Progenitor cell of endocrine pancreas (in vitro differentiated cells): ENCODE data around the gene ECI1. TPM values are rescaled to one million over a fixed set of nuclear protein-coding genes. Genes with fewer than 3 reads are reported as not detected.

ENCODE experiments used
- DNase-seq: peaks from one replicate; pipeline ENCODE4 v3.0.0; 2021; ENCODE audit warnings: low spot score; ENCODE audit not compliant: unreplicated experiment
- H3K27ac Mint-ChIP-seq: 2 replicates; pipeline ENCODE4 v1.8.0; 2021; ENCODE audit warnings: mild to moderate bottlenecking, moderate library complexity, mixed read lengths
- H3K27me3 Mint-ChIP-seq: 2 replicates; pipeline ENCODE4 v1.8.0; 2021; ENCODE audit warnings: mixed read lengths
- H3K36me3 Mint-ChIP-seq: 2 replicates; pipeline ENCODE4 v1.8.0; 2022; ENCODE audit warnings: mixed read lengths; ENCODE audit not compliant: insufficient read depth
- H3K4me1 Mint-ChIP-seq: 2 replicates; pipeline ENCODE4 v1.8.0; 2021; ENCODE audit warnings: low read depth, mixed read lengths
- H3K4me3 Mint-ChIP-seq: 2 replicates; pipeline ENCODE4 v1.8.0; 2021; ENCODE audit warnings: low read depth, mild to moderate bottlenecking, moderate library complexity, mixed read lengths
- H3K9me3 Mint-ChIP-seq: 2 replicates; pipeline ENCODE4 v1.8.0; 2021; ENCODE audit warnings: low read depth, mixed read lengths
- total RNA-seq: library from RNA; stranded (reverse); gene quantifications from 2 replicates; pipeline ENCODE4 v1.2.1, GENCODE V29; 2021
- TF ChIP-seq, protein P1 (sequence below): fragments of 200-600 bp; sonication (generic); IDR thresholded peaks from one replicate; pipeline ENCODE4 v1.5.0; 2021; ENCODE audit warnings: antibody characterized with exemption, mild to moderate bottlenecking; ENCODE audit not compliant: unreplicated experiment

The ECI1 gene
- total RNA-seq, 1 donor from 2014 or later, result 72.6 TPM

DNA sequence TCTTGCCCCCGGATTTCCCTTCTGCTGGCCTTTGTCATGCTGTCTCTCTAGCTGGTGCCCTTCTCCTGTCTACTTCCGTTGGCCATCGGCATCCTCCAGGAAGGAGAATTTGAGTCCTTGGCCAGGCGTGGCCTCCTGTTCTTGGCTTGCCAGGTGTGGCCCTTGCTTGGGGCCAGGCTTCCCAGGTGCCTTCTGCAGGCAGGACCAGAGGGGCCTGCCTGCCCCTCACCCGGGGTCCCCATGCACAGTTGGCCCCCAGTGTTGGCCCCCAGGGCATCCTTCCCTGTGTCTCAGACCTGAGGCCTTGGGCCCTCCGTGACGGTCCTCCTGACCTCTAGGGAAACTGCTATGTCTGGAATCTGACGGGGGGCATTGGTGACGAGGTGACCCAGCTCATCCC lies 43.5 kb downstream of the ECI1 start:
- no peaks in the 10 kb centered on the region for H3K9me3 Mint-ChIP-seq
- peaks cover 4% of the 10 kb centered on the region for H3K36me3 Mint-ChIP-seq
- H3K4me3 Mint-ChIP-seq, result peak overlapping the region; percentile 58
- TF ChIP-seq, protein P1, sequence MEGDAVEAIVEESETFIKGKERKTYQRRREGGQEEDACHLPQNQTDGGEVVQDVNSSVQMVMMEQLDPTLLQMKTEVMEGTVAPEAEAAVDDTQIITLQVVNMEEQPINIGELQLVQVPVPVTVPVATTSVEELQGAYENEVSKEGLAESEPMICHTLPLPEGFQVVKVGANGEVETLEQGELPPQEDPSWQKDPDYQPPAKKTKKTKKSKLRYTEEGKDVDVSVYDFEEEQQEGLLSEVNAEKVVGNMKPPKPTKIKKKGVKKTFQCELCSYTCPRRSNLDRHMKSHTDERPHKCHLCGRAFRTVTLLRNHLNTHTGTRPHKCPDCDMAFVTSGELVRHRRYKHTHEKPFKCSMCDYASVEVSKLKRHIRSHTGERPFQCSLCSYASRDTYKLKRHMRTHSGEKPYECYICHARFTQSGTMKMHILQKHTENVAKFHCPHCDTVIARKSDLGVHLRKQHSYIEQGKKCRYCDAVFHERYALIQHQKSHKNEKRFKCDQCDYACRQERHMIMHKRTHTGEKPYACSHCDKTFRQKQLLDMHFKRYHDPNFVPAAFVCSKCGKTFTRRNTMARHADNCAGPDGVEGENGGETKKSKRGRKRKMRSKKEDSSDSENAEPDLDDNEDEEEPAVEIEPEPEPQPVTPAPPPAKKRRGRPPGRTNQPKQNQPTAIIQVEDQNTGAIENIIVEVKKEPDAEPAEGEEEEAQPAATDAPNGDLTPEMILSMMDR, result no peak
- no peaks in the 10 kb centered on the region for H3K27me3 Mint-ChIP-seq
- no peak overlapping the region for H3K27ac Mint-ChIP-seq
- peaks cover 14% of the 10 kb centered on the region for H3K4me1 Mint-ChIP-seq
- DNase-seq, result no peak

DNA sequence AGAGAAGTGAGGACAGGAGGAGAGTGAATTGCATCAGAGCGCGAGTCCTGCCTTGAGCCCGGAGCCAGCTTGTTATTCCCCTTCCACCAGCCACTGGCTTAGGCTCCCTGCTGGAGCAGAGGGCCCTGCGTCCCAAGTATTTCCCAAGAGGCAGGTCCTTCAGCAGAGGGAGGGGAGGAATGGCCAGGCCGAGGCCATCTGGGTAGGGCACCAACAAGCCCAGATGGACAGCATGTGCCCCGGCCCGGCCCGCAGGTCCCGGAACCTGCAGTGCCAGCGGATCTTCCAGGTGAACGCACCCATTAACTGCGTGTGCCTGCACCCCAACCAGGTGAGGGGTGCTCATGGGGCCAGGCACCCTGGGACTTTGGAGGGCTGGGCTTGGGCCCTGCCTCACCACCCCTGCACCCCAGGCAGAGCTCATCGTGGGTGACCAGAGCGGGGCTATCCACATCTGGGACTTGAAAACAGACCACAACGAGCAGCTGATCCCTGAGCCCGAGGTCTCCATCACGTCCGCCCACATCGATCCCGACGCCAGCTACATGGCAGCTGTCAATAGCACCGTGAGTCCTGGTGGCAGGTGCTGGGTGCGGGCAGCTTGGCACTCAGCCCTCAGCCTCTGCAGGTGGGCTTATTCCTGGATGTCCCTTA lies 44.5 kb downstream of the ECI1 start:
- Mint-ChIP-seq H3K27me3 (no peaks in the 10 kb centered on the region), H3K27ac (no peak overlapping the region), H3K4me1 (peaks cover 11% of the 10 kb centered on the region), H3K4me3 (peak overlapping the region; percentile 75), H3K9me3 (no peaks in the 10 kb centered on the region), H3K36me3 (peaks cover 4% of the 10 kb centered on the region)
- DNase-seq, result no peak
- TF ChIP-seq, protein P1, result no peak

DNA sequence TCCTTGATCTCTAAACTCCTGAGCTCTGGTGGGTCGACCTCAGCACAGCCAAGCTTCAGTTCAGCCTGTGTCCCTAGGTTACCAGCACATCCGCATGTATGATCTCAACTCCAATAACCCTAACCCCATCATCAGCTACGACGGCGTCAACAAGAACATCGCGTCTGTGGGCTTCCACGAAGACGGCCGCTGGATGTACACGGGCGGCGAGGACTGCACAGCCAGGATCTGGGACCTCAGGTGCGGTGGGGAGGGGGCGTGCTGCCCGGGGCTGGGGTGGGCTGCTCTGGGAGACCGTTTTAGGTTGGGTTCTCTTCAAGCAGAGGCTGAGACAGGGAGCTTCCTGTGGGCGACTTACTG lies 45.0 kb downstream of the ECI1 start:
- Mint-ChIP-seq H3K9me3 (no peaks in the 10 kb centered on the region), H3K27ac (peak overlapping the region; percentile 16), H3K36me3 (peaks cover 4% of the 10 kb centered on the region), H3K27me3 (no peaks in the 10 kb centered on the region), H3K4me1 (peaks cover 11% of the 10 kb centered on the region), H3K4me3 (peak overlapping the region; percentile 75)
- TF ChIP-seq, protein P1, result no peak
- DNase-seq, result no peak

DNA sequence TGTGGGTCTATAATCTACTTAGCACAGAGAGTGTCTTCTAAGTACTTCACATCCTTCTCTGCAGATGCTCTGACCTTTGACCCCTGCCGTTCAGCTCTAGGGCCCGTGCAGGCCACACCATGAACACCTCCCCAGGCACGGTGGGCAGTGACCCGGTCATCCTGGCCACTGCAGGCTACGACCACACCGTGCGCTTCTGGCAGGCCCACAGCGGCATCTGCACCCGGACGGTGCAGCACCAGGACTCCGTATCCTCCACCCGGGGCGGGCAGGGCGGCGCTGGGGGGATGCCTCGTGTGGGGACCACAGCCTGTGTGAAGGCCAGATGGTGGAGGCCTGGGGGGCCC lies 45.4 kb downstream of the ECI1 start:
- Mint-ChIP-seq H3K9me3 (no peaks in the 10 kb centered on the region), H3K36me3 (peaks cover 4% of the 10 kb centered on the region), H3K4me3 (peak overlapping the region; percentile 75), H3K4me1 (peaks cover 11% of the 10 kb centered on the region), H3K27me3 (no peaks in the 10 kb centered on the region), H3K27ac (peak overlapping the region; percentile 16)
- TF ChIP-seq, protein P1, result no peak
- DNase-seq, result no peak

DNA sequence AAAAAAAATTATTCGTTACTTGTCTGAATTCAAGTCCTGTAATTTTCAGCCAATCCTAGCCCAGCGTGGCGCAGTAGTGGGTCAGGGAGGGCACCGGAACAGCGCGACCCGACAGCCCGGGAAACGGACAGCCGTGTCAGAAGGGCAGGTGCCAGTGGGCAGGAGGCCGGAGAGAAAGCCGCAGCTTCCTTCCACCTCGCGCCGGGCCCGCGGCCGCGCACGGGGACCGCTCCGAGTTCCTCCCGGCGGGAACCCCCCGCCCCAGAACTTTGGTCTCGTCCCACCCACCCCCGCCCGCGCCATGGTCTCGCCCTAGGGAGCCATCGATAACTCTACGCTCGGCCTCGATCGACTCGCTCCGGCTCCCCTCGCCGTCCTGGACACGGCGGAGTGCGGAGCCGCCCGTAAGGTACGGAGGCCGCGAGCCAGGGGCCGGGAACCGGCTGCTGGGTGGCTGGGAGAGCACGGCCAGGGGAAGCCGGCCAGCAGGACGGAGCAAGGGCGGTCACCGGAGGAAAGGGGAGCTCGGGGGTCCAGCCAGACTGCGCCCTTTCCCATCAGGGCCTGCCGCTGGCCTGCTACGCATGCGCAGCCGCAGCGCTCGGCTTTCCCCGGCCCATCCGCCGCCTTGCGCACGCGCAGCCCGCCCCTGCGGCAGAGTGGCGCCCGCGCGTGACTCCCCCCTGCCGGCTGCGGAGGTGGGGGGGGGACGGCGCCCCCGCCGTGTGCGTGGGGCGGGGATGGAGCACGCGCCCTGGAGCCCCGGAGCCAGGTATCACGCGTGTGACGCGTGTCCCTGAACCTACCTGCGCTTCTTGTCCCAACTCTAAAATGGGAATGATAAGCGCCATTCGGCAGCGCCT lies 46.1 kb downstream of the ECI1 start, which contains the start of gene MLST8:
TSS of gene MLST8 (plus strand) at position 351 of the 863 bp plus-strand sequence. CDS start 632 bp downstream, outside the sequence.
- no peaks in the 10 kb centered on the region for H3K9me3 Mint-ChIP-seq
- H3K4me1 Mint-ChIP-seq, result peaks cover 10% of the 10 kb centered on the region
- H3K27me3 Mint-ChIP-seq, result peaks cover 5% of the 10 kb centered on the region
- peak within 1 kb of the TSS; percentile 80 for H3K4me3 Mint-ChIP-seq
- peaks cover 4% of the 10 kb centered on the region for H3K36me3 Mint-ChIP-seq
- DNase-seq, result peak; percentile 78
- TF ChIP-seq, protein P1, result peak; percentile 38
- H3K27ac Mint-ChIP-seq, result peak within 1 kb of the TSS; percentile 16
